Activated naive CD4-positive, alpha-beta T cell treated with Interleukin-2 at 50 U/mL for 16 hours (primary cell): ENCODE data around the gene SOX30.
"Not testable (repeated sequence)": the region's sequence is repeated elsewhere in the genome, so short reads cannot be mapped to it uniquely, and the experiment has no call there.

Experiments used
- DNase-seq: peaks from one replicate; pipeline ENCODE4 v3.0.0-alpha.2; 2020

The SOX30 gene

GRCh38 chr5:157652377-157652692 lies at the start of gene SOX30:
TSS of gene SOX30 (minus strand) at chr5:157652438. CDS start at chr5:157652078, 360 bp downstream.
- no peak for DNase-seq

GRCh38 chr5:157698674-157699073 lies 46.4 kb upstream of the SOX30 start:
- DNase-seq, result not testable (repeated sequence)

DNA sequence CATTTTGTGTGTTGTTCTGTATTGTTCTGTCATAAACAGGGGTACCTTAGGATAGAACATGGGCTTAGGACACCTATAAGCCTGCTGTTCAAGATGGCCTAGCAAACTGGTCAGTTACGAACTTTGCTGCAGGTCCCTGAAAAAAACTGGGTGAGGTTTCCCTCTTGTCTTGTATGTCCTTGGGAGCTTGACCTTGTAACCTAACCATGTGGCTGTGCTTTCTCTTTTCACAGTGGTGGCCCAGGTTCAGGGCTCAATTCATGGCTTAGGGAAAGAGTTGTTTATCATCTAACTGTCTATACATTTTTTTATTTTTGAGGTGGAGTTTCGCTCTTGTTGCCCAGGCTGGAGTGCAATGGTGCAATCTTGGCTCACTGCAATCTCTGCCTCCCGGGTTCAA lies 43.9 kb upstream of the SOX30 start:
- not testable (repeated sequence) for DNase-seq

DNA sequence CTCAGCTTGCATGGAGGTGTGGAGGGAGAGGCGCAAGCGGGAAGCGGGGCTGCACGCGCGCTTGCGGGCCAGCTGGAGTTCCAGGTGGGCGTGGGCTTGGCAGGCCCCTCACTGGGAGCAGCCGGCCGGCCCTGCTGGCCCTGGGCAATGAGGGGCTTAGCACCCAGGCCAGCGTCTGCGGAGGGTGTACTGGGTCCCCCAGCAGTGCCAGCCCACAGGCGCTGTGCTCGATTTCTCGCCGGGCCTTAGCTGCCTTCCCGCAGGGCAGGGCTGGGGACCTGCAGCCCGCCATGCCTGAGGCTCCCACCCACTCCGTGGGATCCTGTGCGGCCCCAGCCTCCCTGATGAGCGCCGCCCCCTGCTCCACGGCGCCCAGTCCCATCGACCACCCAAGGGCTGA lies 41.6 kb upstream of the SOX30 start:
- not testable (repeated sequence) for DNase-seq

- DNase-seq, result no peak
Measured at GRCh38 chr5:157690690-157691433, 38.6 kb upstream of the SOX30 start.

- peak; percentile 37 for DNase-seq
Measured at GRCh38 chr5:157689942-157690689, 37.9 kb upstream of the SOX30 start.

DNA sequence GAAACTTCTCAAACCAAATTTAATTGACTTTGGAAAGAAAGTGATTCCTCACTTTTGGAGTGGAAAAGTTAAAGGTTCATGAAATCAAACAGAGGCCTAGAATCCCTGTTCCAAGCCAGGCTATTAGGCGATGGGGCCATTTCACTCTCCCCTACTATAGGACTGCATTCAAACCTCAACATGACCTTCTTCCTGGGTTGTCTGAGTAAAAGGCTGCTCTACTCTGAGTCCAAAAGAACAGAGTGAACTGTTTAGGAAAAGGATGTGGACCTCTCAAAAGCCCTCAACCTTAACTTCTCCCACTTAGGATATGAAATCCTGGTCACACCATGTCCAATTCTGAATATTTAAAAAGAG lies 34.9 kb upstream of the SOX30 start:
- no peak for DNase-seq

- DNase-seq, result not testable (repeated sequence)
Measured at GRCh38 chr5:157686276-157687197, 34.3 kb upstream of the SOX30 start.

DNA sequence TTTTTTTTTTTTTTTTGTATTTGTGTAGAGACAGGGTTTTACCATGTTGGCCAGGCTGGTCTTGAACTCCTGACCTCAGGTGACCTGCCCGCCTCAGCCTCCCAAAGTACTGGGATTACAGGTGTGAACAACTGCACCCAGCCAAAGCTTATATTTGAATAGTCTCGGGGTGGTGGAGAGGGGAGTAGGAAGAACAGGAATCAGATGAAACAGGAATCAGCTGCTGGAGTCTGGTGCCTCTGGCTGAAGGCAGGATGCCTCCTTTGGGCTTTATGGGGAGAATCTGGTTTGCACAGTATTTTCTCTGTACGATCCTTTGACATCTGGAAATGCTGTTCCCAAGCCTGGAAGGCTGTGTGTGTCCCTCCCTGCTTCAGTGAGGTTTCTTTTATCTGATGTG lies 30.0 kb upstream of the SOX30 start:
- DNase-seq, result no peak

DNA sequence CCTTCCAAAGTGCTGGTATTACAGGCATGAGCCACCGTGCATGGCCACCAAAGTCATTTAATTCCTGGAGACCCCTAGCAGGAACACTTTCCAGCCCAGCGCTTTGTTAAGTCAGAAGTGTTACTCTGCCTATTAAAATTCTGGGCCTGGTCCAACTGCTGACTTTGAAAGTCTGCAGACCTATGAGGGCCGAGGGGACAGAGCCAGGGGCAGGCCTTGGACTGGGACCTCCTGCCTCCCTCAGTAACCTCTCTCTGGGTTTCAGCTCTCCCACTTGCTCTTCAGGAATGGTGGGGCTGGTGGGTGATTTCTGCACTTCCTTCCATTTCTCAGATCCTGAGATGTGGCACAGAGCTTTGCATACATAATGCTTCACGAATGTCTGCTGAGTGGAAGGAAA lies 28.8 kb upstream of the SOX30 start:
- DNase-seq, result no peak

DNA sequence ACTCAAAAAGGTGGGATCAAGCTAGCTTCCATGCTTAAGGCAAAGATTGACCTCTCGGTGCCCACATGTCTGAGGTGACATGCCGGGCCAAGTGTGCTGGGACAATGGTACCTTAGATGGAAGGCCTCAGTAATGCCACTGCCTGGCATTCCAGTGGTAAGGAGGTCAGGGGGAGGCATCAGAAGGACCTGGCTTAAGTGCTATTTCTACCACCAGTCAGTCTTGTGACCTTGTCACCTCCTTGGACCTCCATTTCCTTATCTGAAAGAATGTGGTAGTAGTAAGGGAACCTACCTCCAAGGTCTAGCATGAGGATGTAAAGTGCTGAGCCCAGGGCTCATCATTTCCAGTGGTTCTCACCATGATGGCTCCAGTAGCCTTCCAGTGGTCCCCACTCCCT lies 28.0 kb upstream of the SOX30 start:
- no peak for DNase-seq

- no peak for DNase-seq
Measured at GRCh38 chr5:157679801-157680200, 27.6 kb upstream of the SOX30 start.

GRCh38 chr5:157677931-157678330 lies 25.7 kb upstream of the SOX30 start:
- DNase-seq, result no peak

DNA sequence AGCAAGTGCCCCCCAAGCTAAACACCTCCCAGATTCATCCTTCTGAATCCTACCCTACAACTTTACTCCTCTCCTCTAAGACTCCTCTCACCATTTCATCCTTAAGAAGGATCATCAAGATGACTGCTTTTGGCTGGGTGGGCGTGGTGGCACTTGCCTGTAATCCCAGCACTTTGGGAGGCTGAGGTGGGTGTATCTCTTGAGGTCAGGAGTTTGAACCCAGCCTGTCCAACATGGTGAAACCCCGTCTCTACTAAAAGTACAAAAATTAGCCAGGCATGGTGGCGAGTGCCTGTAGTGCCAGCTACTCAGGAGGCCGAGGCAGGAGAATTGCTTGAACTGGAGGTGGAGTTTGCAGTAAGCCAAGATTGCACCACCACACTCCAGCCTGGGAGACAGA lies 22.1 kb upstream of the SOX30 start:
- DNase-seq, result not testable (repeated sequence)

DNA sequence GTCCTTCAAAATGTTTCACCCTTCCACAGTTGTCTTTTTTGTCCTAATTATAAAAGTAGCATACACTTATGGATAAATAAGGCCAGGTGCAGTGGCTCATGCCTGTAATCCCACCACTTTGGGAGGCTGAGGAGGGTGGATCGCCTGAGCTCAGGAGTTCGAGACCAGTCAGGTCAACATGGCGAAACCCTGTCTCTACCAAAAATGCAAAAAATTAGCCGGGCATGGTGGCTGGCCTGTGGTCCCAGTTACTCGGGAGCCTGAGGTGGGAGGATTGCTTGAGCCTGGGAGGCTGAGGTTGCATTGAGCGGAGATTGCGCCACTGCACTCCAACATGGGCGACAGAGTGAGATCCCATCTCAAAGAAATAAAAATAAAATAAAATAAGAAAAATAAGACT lies 20.7 kb upstream of the SOX30 start:
- DNase-seq, result no peak

DNA sequence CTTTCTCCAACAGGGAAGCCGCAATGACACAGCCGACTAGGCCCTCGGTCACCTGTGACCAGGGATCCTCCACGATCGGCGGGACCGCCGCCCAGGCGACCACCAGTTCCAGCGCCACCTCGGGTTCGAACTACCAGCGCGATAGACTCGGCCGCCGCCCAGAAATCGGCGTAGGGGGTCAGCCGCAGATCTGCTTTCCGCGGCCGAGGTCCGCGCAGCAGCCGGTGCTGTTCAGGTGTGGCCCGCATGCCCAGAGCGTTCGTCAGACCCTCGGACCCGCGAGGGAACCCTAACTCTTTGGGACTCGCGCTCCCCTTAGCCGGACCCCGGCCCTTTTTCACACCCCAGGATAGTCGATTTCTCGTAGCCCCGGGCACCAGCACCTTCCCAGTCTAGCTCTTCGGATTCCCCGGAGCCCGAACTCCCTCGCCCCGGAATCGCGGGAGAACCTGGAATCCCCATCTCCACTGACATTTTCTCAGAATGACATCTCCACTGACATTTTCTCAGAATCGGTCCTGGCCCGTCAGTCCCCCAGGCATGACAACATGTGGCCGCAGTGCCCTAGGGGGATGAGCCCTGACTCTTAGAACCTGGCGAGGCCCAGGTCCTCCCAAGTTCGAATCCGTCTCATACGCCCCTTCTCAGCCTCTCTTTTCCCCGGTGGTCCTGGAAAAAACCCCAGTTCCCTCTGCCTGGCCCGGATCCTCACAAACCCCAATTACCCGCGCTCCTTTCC lies 19.5 kb upstream of the SOX30 start:
- no peak for DNase-seq

DNA sequence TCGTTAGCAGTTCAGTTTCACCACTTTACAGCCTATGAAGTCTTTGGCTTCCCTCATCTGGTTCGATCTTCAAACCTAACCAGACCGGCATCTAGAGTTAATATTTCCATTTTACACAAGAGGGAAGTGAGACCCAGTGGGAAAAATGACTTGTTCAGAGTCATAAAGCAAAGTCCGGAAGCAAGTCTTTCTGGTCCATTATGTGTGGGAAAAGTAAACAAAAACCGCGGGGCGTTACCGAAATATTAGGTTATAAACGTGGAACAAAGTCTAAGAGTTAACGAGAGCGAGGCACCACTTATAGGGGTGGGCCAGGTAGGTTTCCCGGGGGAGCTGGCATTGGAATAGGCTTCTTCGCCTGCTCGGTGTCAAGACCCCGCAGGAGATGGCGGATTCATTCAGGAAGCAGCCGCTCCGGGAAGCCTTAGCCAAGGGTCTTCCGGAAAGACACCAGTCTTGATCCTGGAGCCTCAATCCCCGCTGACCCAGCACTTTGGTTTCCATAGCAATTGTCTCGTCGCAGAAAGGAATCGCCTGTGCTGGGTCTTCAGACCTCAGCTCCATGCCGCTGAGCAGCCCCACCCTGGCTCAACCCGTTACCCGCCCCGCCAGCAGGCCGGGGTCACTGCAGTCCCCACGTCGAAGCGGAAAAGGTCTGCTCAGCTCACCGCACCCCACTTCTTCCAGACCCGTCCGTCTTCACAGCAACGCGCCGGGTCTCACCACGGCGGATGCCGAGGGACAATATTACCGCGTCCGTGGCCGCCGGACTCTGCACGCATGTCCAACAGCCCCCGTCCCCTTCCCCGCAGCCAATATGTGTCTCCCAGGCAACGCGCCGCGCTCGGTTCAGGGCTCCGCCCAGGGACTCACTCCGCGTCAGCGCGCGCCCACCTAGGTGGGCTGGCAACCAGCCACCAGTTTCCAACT lies 18.7 kb upstream of the SOX30 start, which contains the start of gene C5orf52:
Gene C5orf52, plus strand, starts transcription at position 872 of the 930 bp plus-strand sequence. CDS start 82 bp downstream, outside the sequence.
- DNase-seq, result peak; percentile 42

DNA sequence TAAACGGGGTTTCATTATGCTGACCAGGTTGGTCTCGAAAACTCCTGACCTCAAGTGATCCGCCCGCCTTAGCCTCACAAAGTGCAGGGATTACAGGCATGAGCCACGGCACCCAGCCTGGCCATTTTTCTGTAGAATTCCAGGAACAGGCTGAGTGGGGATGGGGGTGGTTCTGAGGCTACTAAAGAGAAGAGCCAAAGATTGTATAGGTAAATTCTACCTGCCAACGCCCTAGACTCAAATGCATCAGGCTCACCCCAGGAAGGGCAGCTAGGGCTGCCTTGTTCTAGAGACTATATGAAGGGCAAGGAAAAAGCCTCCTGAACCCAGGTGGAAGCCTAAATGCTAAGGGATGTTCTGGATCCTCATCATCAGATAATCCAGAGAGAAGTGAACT lies 17.5 kb upstream of the SOX30 start:
- DNase-seq, result no peak

- DNase-seq, result no peak
Measured at GRCh38 chr5:157668356-157668755, 16.1 kb upstream of the SOX30 start.

GRCh38 chr5:157665467-157666070 lies 13.3 kb upstream of the SOX30 start:
- DNase-seq, result no peak
